GM18508 (cell line): ENCODE measurements around the gene C10orf105.

Experiments
- ATAC-seq: cut with Tn5 transposase; IDR thresholded peaks from one replicate; pipeline ENCODE4 v1.9.1; 2021; ENCODE audit warnings: moderate number of reproducible peaks; ENCODE audit not compliant: insufficient read depth, unreplicated experiment

C10orf105 gene

DNA sequence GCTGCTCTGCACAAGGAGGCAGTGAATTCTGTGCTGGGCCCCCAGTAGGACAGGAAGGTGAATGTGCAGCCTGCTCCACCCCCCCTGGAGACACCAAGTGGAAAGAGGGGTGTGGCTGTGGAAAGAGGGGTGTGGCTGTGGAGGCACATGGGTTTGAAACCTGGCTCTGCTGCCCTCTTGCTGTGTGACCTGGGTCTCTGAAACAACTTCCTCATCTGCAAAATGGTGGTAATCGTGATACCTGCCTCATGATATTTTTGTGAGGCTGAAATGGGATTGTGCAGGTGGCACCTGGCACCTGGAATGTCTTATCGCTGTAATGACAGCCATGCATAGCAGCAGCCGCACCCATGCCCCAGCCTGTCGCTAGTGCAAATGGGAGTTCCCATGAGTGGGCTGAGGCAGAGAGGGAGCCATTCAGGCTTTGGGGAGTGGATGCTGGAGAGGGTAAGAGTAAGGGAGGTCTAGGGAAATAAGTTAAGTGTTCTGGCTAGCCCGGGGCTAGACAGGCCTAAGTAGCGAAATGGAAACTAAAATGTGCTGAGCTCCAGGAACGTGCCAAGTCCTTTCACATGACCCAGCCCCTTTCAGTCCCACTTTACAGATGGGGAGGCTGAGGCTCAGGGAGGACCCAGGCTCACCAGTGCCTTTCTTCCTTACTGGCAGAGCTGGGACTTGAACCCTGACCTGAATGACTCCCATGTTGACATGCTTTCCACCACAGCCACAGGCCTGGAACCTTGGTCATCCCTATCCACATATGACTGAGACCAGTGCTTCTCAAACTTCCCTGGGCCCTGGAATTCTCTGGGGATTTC lies 35.0 kb downstream of the C10orf105 start:
- ATAC-seq, result no peak

DNA sequence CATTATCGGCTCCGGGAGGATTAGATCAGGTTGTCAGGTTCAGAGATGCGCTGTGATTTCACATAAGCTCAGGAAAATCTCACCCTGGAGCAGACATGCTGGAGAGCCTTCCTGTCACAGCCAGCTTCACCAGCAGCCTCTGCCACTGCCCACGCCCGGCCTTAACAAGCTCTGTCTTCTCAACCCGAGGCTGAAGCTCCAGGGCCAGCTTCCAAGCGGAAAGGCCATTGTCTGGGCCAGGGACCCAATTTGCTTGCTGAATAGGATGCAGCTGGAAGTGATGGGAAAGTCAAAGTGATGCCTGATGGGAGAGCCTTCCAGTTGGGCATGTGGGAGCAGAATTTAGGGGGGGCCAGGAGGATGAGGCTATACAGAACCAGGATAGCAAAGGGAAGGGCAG lies 36.3 kb downstream of the C10orf105 start:
- ATAC-seq, result no peak

DNA sequence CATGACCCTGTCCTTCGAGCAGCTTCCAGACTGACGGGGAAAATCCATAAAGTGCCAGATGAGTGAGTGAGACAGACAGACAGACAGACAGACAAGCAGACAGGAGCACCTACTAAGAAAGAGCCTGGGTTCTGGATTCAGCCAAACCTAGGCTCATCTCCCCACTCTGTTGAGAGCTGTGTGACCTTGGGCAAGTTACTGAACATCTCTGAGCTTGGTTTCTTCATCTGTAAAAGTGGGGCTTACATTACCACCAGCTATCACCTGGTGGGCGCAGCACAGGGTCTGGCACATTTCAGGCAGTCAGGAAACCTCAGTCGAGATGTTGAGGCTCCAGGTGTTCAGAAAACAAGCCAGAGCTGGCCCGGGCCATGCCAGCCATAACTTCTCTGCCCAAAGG lies 37.6 kb downstream of the C10orf105 start:
- no peak for ATAC-seq

DNA sequence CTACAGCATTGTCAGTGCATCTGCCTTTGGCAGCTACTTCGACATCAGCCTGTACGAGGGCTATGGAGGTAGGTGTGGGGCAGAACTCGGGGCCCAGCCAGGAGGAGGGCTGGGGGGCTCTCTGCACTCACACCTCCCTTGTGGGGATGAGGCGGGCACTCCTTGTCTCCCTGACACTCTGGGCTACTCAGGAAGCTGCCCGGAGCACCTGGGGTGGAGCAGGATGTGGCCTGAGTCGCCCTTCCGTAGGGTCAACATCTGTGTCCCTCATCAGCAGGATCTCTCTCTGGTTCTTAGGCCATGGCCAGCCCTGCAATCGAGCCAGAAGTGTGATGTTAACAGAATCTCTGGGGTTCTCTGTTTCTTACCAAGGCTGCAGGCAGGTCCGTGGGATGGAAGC lies 40.2 kb downstream of the C10orf105 start:
- ATAC-seq, result no peak

DNA sequence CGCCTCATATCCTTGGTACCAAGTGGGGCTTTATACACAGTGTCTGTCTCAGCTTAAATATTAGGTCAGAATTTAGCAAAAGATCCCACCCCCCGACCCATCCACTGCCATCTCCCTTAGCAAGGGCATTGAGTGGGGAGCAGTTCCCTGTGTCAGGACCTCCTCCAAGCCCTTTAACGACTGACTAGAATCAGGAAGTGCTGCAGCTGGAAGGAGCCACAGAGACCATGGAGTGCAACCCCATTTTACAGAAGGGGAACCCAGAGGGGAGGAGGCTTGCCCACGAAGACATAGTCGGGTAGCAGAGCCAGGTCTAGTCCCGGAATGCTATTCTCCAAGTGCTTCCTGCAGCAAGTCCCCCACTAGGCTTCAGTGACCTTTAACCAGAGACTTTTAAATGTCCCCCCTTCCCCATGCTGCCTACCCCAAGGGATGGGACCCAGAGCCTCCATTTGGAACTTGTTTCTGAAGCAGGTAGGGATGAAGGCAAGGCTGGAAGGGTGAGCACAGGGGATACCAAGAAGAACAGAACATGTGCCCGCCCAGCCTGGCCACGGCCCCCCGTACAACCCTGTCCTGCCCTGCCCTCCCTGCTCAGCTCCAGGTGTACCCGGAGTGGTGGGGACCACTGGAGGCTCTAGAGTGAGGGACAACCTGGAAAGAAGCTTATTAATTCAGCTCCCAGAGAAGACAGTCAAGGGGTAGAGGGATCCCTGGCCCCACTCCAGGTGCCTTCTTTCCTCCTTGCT lies 41.3 kb downstream of the C10orf105 start:
- no peak for ATAC-seq

DNA sequence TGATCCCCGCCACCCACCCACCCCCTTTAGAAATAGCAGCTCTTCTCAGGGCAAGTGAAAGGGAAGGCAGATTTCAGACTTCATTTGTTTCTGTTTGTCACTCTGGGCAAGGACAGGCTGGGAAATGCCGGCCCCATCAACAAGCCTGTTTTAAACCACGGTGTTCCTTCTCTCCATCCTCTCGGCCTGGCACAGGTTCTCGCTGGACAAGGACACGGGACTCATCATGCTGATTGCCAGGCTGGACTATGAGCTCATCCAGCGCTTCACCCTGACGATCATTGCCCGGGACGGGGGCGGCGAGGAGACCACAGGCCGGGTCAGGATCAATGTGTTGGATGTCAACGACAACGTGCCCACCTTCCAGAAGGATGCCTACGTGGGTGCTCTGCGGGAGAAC lies 42.3 kb downstream of the C10orf105 start:
- ATAC-seq, result no peak

DNA sequence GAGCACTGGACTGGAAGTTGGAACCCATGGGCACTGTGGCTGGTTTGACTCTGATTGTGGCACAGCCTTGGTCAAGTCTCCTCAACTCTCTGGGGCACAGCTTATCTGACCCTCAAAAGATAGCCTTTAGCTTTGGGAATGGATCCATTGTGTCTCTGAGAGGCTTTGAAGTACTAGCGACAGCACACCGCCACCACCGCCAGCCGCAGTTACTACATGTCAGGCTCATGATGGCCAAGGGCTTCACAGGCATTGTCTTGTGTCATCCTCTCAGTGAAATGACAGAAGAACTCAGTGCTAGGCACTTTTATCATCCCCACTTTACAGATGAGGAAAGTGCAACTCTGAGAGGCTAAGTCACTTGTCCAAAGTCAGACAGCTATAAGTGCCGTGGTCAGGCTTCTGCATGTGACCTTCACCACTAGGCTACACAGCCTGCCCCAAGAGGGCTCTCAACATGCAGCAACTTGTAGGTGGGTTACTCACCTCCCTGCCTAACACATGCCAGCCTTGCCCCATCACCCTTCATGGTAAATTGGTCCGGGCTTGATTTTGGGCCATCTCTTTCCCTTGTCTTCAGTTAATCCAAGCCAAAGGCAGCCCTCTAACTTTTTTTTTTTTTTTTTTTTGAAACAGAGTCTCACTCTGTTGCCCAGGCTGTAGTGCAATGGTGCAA lies 44.1 kb downstream of the C10orf105 start:
- no peak for ATAC-seq

DNA sequence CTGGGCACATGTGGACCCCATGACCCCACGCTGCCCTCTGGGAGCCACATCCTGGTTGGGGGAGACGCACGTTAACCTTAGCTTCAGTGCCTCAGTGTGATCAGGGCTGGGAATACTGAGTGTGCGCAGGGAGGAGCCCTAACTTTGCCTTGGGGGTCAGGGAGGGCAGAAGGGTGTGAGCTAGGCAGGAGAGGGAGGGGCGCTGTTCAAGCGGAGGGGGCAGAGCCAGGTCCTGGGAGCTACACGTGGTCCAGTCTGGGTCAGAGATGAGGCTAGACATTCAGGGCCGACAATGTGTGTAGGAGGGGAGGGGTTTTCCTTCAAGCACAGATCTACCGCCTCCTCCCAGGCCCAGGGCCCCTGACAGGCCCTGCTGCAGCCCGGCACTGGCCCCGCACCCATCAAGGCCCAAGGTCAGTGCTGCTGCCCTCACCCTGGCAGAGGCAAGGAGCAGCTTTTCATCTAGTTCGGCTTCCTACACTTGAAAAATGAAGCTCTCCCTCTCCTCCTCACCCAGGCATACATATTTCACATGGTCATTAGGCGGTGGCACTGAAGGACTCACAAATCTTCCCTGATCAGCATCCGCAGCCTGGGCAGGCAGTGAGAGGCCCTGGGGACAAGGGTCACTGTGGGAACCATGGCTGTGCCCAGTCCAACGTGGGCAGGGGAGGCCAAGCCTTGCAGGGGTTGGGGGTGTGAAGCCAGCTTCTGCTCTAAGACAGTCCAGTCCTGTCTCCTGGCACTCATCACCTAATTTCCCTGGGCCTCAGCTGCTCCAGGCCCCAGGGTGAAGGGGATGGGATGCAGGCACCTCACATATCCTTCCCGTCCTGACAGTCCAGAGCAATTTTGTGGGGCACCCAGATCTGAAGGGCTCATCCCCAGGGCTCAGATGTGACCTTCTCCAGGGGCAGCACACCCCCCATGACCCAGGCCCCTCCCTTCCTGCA lies 47.3 kb downstream of the C10orf105 start:
- ATAC-seq, result no peak

DNA sequence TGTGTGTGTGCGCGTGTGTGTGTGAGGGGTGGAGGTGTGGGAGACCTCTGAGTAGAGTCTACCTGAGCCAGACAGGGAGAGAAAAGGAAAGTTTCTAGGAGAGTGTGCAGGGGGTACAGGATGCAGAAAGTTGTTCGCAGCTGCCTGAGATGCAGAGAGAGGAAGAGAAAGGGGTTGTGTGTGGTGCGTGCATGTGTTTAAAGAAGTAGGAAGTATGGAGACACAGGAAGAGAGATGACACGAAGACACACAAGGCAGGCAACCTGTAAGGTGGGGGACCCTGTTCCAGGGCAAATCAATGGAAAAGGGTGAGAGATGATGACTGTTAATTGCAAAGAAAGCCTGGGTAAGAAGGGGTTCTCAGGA lies 52.2 kb downstream of the C10orf105 start:
- no peak for ATAC-seq

DNA sequence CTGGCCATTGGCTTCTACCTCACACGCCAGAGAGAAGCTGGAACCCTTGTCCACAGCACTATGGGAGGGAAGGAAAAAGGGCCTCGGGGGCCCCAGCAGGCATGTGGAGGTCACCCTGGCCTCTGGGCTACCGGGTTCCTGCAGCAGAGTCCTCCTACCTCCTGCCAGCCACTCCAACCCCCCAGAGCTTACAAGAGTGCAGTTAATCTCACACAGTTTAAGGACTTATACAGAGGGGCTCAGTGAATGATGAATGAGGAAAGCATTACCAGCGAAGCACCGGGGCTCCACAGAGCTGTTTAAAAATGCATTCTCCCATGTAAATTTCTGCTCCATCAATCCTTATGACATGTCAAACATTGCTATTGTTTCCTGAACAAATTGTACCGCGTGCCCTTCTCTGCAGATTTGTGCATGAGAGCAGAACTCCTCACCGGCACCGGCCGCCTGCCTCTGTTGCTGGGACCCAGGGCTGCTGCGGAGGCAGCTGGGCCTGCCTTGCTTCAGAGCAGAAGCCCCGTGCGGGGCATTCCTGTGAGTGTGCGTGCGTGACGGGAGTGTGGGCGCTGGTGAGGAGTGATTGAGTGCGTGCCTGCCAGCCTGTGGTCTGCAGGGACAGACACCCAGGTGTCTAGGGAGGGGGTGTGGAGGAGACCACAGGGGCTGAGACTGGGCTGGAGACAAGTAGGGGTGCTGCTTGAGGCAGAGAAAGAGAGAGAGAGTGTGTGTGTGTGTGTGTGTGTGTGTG lies 52.8 kb downstream of the C10orf105 start:
- ATAC-seq, result no peak

DNA sequence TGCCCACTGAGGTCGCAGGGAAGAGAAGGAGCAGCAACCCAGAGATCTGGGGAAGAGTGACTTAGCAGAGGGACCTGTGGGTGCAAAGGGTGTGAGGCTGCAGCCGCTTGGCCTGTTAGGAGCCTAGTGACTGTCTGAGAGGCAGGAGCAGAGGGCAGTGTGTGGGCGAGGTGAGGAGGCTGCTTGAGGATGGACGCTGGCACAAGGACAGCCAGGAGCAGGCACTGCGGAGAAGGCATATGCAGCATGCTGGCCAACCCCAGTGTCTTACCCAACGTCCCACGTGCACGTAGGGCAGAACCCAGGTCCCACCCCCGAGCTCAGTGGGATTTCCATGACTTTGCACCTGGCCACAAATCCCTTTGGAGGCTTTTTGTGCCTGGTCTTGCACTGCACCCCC lies 54.1 kb downstream of the C10orf105 start:
- ATAC-seq, result no peak

DNA sequence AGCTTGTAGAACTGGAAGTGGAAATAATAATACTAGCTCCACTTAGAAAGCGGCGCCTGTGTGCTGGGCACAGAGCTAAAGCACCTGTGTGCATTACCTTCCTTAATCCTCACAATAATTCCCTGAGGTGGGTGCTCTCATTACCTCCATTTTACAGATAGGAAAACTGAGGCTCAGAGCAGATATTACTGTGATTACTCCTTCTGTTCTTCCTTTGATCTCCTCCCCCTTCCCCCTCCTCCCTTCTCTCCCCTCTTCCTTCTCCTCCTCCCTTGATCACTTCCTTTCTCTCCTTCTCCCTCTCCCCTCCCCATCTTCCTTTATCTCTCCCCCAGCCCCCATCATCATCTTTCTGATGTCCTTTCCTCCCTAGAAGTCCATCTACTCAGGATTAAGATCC lies 55.0 kb downstream of the C10orf105 start:
- no peak for ATAC-seq

DNA sequence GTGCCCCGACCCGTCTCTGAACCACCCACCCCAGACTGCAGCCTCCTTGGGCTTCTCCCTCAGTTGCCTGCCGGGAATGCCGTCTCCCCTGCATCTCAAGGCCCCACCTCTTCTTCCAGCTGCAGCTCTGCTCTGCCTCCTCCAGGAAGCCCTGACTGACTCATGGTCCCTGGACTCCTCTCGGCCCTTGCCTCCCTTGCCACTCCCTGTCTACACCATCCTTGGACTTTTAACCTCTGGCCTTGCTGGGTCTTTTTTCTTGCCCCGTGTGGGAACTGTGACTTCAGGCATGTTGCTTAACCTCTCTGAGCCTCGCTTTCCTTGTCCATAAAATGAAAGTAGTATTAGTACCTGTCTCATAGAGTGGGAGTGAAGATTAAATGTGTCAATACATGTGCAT lies 56.3 kb downstream of the C10orf105 start:
- no peak for ATAC-seq

DNA sequence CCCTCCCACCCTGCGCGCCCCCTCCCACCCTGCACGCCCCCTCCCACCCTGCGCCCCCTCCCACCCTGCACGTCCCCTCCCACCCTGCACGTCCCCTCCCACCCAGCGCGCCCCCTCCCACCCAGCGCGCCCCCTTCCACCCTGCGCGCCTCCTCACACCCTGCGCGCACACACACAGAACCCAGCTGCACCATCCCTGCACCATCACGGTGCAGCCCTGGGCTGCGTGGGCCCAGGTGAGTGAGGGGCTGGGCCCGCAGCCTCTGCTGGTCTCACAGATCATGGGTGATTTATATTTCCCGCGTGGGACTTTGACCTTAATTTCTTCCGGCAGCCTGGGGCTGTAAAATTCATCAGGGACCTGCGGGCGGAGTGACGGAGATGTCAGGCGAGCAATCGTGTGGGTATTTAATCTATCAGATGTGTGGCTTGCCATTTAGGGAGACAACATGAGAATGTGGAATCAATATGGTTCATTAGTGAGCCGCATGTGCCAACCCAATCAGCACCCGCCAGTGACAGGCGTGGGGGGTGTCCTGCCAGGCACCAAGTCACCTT lies 57.7 kb downstream of the C10orf105 start:
- ATAC-seq, result no peak
